Measurements from ENCODE around the gene RBFOX1. TPM values are rescaled to one million over a fixed set of nuclear protein-coding genes. Genes with fewer than 3 reads are reported as not detected.

Gene RBFOX1
- total RNA-seq, 1 donor from 2014 or later: 0.84 TPM

DNA sequence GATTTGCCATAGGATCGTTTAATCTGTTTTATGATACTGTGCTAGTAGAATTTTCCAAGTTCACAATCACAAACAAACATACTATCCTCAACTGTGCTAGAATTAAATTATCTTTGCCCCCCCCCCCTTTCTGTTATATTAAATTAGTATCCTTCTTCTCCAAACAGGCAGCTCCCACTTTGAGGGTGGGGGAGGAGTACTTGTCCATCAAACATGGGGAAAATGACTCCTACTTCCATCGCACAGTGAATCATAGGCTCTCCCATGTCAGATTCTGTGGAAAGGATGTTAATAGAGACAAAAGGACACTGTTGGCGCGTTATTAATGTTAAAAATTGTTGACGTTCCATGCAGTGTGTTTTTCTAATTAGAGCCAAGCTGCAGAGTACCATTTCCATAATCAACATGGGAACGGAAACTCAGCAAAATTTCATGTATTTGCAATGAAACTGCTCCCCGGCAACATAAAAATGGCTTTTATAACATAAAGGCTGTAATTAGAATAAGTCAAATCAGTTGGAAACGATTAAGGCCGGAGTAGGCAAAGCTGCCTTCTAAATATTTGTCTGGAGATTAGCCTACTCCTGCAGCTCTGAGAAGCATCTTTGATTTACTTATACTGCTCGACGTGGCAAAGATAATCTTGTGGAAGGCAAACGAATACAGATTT, 104.6 kb downstream of the RBFOX1 start:
- no peaks in the 10 kb centered on the region for H3K9me3 Mint-ChIP-seq (ENCODE audit: unreplicated experiment)
- no peak for TF ChIP-seq EZH2 (IDR thresholded peaks at IDR 0.05; ENCODE audit: insufficient read depth, low read length)
- TF ChIP-seq, protein P1, sequence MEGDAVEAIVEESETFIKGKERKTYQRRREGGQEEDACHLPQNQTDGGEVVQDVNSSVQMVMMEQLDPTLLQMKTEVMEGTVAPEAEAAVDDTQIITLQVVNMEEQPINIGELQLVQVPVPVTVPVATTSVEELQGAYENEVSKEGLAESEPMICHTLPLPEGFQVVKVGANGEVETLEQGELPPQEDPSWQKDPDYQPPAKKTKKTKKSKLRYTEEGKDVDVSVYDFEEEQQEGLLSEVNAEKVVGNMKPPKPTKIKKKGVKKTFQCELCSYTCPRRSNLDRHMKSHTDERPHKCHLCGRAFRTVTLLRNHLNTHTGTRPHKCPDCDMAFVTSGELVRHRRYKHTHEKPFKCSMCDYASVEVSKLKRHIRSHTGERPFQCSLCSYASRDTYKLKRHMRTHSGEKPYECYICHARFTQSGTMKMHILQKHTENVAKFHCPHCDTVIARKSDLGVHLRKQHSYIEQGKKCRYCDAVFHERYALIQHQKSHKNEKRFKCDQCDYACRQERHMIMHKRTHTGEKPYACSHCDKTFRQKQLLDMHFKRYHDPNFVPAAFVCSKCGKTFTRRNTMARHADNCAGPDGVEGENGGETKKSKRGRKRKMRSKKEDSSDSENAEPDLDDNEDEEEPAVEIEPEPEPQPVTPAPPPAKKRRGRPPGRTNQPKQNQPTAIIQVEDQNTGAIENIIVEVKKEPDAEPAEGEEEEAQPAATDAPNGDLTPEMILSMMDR (IDR thresholded peaks at IDR 0.05; ENCODE audit: insufficient read depth, low read depth, low read length): no peak
- Histone ChIP-seq H3K79me2 (ENCODE audit: insufficient read depth, low read length) (no peaks in the 10 kb centered on the region), H3K4me1 (ENCODE audit: insufficient read depth, low read length) (no peaks in the 10 kb centered on the region), H3K4me2 (ENCODE audit: low read length) (no peak overlapping the region), H3K9ac (ENCODE audit: low read length) (no peak overlapping the region), H3K4me3 (ENCODE audit: insufficient read depth, low read depth, low read length) (no peak overlapping the region), H3K27me3 (ENCODE audit: insufficient read depth, low read length) (no peaks in the 10 kb centered on the region), H3K27ac (ENCODE audit: low read depth, low read length) (no peak overlapping the region), H3K36me3 (ENCODE audit: insufficient read depth, low read length) (no peaks in the 10 kb centered on the region), H2AFZ (ENCODE audit: low read depth, low read length) (no peak overlapping the region), H3K9me3 (ENCODE audit: insufficient read depth, low read depth, low read length) (no peaks in the 10 kb centered on the region), H4K20me1 (ENCODE audit: insufficient read depth, low read length) (no peaks in the 10 kb centered on the region)
- no peak overlapping the region for H3K27ac Mint-ChIP-seq (ENCODE audit: unreplicated experiment)
- FAIRE-seq (no peak), DNase-seq (ENCODE audit: low read depth) (no peak)
- H3K36me3 Mint-ChIP-seq (ENCODE audit: low read depth, unreplicated experiment): no peaks in the 10 kb centered on the region
- H3K4me1 Mint-ChIP-seq (ENCODE audit: low read depth, unreplicated experiment): no peaks in the 10 kb centered on the region
- peaks cover 8% of the 10 kb centered on the region for H3K27me3 Mint-ChIP-seq (ENCODE audit: low read depth, unreplicated experiment)
- no peak overlapping the region for H3K4me3 Mint-ChIP-seq (ENCODE audit: unreplicated experiment)

DNA sequence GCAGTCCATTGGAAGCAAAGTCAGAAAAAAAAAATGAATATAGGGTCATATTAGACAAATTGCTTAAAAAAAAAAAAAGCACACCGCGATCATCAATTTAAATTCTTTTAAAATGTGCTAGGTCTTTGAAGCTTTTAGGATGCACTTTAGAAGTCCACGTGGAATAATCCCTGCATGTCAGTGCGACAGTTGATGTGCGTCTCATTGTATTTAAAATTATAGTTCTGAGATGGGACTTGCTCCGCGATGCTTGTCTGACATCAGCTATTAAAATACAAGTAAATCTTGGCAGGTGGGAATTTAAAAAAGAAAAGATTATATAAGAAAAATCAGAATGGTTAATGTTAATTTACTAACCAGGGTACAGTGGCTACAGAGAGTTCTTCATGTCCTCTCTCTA, 105.2 kb downstream of the RBFOX1 start:
- no peak overlapping the region for H3K27ac ChIP-seq (ENCODE audit: low read depth, low read length)
- no peak overlapping the region for H3K9ac ChIP-seq (ENCODE audit: low read length)
- H3K36me3 ChIP-seq (ENCODE audit: insufficient read depth, low read length): no peaks in the 10 kb centered on the region
- no peak overlapping the region for H3K4me3 ChIP-seq (ENCODE audit: insufficient read depth, low read depth, low read length)
- TF ChIP-seq, protein P1 (IDR thresholded peaks at IDR 0.05; ENCODE audit: insufficient read depth, low read depth, low read length): no peak
- TF ChIP-seq EZH2 (IDR thresholded peaks at IDR 0.05; ENCODE audit: insufficient read depth, low read length): no peak
- H4K20me1 ChIP-seq (ENCODE audit: insufficient read depth, low read length): no peaks in the 10 kb centered on the region
- no peaks in the 10 kb centered on the region for H3K79me2 ChIP-seq (ENCODE audit: insufficient read depth, low read length)
- no peaks in the 10 kb centered on the region for H3K4me1 Mint-ChIP-seq (ENCODE audit: low read depth, unreplicated experiment)
- H3K36me3 Mint-ChIP-seq (ENCODE audit: low read depth, unreplicated experiment): no peaks in the 10 kb centered on the region
- H3K9me3 Mint-ChIP-seq (ENCODE audit: unreplicated experiment): no peaks in the 10 kb centered on the region
- FAIRE-seq: no peak
- H2AFZ ChIP-seq (ENCODE audit: low read depth, low read length): no peak overlapping the region
- DNase-seq (ENCODE audit: low read depth): no peak
- peaks cover 8% of the 10 kb centered on the region for H3K27me3 Mint-ChIP-seq (ENCODE audit: low read depth, unreplicated experiment)
- no peaks in the 10 kb centered on the region for H3K9me3 ChIP-seq (ENCODE audit: insufficient read depth, low read depth, low read length)
- H3K27ac Mint-ChIP-seq (ENCODE audit: unreplicated experiment): no peak overlapping the region
- no peak overlapping the region for H3K4me3 Mint-ChIP-seq (ENCODE audit: unreplicated experiment)
- no peaks in the 10 kb centered on the region for H3K4me1 ChIP-seq (ENCODE audit: insufficient read depth, low read length)
- H3K27me3 ChIP-seq (ENCODE audit: insufficient read depth, low read length): no peaks in the 10 kb centered on the region
- H3K4me2 ChIP-seq (ENCODE audit: low read length): no peak overlapping the region

DNA sequence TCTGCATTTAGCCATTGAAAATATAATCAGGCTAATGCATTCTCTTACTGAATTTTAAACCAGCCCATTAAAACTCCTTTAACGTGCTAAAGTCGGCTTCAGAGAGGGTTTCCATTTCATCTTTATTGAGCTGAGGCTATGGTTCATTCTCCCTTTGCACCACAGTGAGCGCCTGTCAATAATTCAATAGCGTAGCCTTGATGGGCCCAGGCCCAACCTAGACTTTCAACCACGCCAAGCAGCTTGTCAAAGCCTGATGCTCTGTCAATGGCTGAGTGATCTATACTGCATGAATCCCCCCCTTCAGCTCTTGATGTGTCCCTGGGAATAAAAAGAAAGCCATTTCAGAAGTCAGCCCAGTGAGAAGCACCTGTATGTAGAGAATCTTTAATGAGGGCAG, 106.0 kb downstream of the RBFOX1 start:
- Histone ChIP-seq H3K4me2 (ENCODE audit: low read length) (no peak overlapping the region), H3K79me2 (ENCODE audit: insufficient read depth, low read length) (no peaks in the 10 kb centered on the region), H3K9ac (ENCODE audit: low read length) (no peak overlapping the region), H2AFZ (ENCODE audit: low read depth, low read length) (no peak overlapping the region), H3K9me3 (ENCODE audit: insufficient read depth, low read depth, low read length) (no peaks in the 10 kb centered on the region), H3K27me3 (ENCODE audit: insufficient read depth, low read length) (no peaks in the 10 kb centered on the region), H4K20me1 (ENCODE audit: insufficient read depth, low read length) (no peaks in the 10 kb centered on the region), H3K4me3 (ENCODE audit: insufficient read depth, low read depth, low read length) (no peak overlapping the region), H3K36me3 (ENCODE audit: insufficient read depth, low read length) (no peaks in the 10 kb centered on the region), H3K27ac (ENCODE audit: low read depth, low read length) (no peak overlapping the region), H3K4me1 (ENCODE audit: insufficient read depth, low read length) (no peaks in the 10 kb centered on the region)
- TF ChIP-seq EZH2 (IDR thresholded peaks at IDR 0.05; ENCODE audit: insufficient read depth, low read length): no peak
- TF ChIP-seq, protein P1 (IDR thresholded peaks at IDR 0.05; ENCODE audit: insufficient read depth, low read depth, low read length): no peak
- Mint-ChIP-seq H3K36me3 (ENCODE audit: low read depth, unreplicated experiment) (no peaks in the 10 kb centered on the region), H3K4me3 (ENCODE audit: unreplicated experiment) (no peak overlapping the region), H3K27me3 (ENCODE audit: low read depth, unreplicated experiment) (peaks cover 8% of the 10 kb centered on the region), H3K4me1 (ENCODE audit: low read depth, unreplicated experiment) (no peaks in the 10 kb centered on the region), H3K27ac (ENCODE audit: unreplicated experiment) (no peak overlapping the region), H3K9me3 (ENCODE audit: unreplicated experiment) (no peaks in the 10 kb centered on the region)
- DNase-seq (ENCODE audit: low read depth) (no peak), FAIRE-seq (no peak)
